ENCODE results near the gene TP53RK.

TP53RK gene

GRCh38 chr20:46646122-46646521 is 43.1 kb downstream of the TP53RK start:
- no peak for DNase-seq
- Histone ChIP-seq H3K27ac (no peak overlapping the region), H3K27me3 (replicated peaks) (peaks cover 14% of the 10 kb centered on the region), H3K36me3 (replicated peaks) (no peaks in the 10 kb centered on the region), H3K4me3 (ENCODE audit: low read depth, low read length) (no peak overlapping the region)
- in situ Hi-C loops (cut with HindIII; ENCODE audit: low pct_ligation_motif_present, low sequenced_read_pairs), result no loop called here
- TF ChIP-seq, protein P1, sequence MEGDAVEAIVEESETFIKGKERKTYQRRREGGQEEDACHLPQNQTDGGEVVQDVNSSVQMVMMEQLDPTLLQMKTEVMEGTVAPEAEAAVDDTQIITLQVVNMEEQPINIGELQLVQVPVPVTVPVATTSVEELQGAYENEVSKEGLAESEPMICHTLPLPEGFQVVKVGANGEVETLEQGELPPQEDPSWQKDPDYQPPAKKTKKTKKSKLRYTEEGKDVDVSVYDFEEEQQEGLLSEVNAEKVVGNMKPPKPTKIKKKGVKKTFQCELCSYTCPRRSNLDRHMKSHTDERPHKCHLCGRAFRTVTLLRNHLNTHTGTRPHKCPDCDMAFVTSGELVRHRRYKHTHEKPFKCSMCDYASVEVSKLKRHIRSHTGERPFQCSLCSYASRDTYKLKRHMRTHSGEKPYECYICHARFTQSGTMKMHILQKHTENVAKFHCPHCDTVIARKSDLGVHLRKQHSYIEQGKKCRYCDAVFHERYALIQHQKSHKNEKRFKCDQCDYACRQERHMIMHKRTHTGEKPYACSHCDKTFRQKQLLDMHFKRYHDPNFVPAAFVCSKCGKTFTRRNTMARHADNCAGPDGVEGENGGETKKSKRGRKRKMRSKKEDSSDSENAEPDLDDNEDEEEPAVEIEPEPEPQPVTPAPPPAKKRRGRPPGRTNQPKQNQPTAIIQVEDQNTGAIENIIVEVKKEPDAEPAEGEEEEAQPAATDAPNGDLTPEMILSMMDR (IDR thresholded peaks at IDR 0.05; ENCODE audit: low read depth, low read length, missing control alignments), result no peak

DNA sequence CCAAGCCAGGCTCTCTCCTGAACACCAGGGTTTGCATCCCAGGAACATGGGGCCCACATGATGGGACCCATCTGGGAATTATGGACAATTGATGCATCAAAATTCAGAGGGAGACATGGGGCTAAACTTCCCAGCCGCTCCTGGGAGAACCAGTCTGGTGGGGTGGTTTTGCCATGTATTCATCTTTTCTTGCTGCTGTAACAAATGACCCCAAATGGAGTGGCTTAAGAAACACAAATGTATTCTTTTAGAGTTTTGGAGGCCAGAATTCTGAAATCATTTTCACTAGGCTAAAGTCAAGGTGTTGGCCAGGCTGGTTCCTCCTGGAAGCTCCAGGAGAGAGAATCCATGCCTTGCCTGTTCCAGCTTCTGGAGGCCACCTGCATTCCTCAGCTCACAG is 44.5 kb downstream of the TP53RK start:
- Histone ChIP-seq H3K4me3 (ENCODE audit: low read depth, low read length) (no peak overlapping the region), H3K27ac (no peak overlapping the region), H3K36me3 (replicated peaks) (no peaks in the 10 kb centered on the region), H3K27me3 (replicated peaks) (peaks cover 2% of the 10 kb centered on the region)
- TF ChIP-seq, protein P1 (IDR thresholded peaks at IDR 0.05; ENCODE audit: low read depth, low read length, missing control alignments), result no peak
- no peak for DNase-seq
- in situ Hi-C loops (cut with HindIII; ENCODE audit: low pct_ligation_motif_present, low sequenced_read_pairs), result no loop called here

DNA sequence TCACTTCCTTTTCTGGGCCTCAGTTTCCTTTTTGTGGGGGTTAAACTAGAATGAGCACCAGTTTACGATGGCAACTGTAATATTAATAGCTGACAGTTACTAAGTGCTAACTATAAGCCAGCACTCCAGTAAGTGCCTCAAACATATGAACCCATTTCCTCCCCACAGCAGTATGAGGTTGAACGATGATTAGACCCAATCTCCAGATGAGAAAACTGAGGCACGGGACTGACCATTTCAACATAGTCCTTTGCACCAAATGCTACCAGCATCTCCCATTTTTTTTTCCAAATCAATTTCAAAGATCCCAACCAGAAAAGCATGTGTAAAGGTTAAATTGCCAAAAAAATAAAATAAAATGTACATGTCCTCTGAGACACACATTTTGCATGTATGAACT is 45.1 kb downstream of the TP53RK start:
- Histone ChIP-seq H3K27ac (no peak overlapping the region), H3K4me3 (ENCODE audit: low read depth, low read length) (no peak overlapping the region), H3K27me3 (replicated peaks) (peaks cover 2% of the 10 kb centered on the region), H3K36me3 (replicated peaks) (no peaks in the 10 kb centered on the region)
- no peak for DNase-seq
- in situ Hi-C loops (cut with HindIII; ENCODE audit: low pct_ligation_motif_present, low sequenced_read_pairs), result no loop called here
- TF ChIP-seq, protein P1 (IDR thresholded peaks at IDR 0.05; ENCODE audit: low read depth, low read length, missing control alignments), result no peak

DNA sequence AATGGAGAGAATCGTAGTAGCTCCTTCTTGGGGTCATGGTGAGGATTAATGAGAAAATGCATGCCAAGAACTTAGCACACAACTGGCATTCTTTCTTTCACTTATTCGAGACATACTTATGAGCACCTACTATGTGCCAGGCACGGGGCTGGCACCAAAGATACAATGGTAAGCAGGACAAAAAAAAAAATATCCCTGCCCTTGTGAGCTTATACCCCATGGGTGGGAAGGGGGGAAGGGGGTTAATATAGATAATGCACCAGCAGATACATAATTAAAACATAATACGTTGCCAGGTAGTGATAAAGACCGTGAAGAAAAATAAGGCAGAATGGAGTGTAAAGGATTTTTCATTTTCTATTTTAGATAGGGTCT is 46.3 kb downstream of the TP53RK start:
- DNase-seq, result no peak
- TF ChIP-seq, protein P1 (IDR thresholded peaks at IDR 0.05; ENCODE audit: low read depth, low read length, missing control alignments), result no peak
- no peaks in the 10 kb centered on the region for H3K36me3 ChIP-seq (replicated peaks)
- no peaks in the 10 kb centered on the region for H3K27me3 ChIP-seq (replicated peaks)
- in situ Hi-C loops (cut with HindIII; ENCODE audit: low pct_ligation_motif_present, low sequenced_read_pairs), result no loop called here
- H3K27ac ChIP-seq, result no peak overlapping the region
- no peak overlapping the region for H3K4me3 ChIP-seq (ENCODE audit: low read depth, low read length)

DNA sequence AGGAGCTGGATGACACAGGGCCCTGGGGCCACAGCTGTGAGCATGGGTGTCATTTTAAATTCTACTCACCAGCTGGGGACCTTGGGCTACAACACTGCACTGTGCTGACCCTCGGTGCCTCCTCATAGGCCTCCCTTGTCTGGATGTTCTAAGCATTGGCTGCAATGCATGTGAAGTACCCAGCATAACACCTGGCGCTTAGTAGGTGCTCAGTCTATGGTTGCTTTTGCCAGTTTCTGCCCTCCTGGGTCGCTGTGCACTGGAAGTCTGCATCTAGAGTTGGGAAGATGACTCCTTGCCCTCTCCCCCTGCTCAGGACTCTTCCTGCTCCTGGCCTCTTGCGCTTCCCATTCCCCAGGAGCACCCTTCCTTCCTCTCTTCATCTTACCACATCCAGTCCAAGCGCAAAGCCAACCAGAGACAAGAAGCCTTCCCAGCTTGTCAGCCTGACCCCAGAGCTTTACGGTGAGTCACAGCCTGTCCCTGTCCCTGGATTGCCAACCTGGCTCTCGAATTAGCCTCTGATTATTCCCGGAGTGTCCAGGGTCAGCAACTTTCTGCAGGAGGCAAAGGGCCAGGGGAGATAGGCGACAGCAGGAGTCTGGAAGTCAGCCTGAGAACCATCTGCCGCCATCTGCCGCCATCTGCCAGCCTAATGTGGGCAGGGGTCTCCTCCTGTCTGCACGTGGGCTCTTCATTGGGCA is 46.8 kb downstream of the TP53RK start:
- H3K4me3 ChIP-seq (ENCODE audit: low read depth, low read length), result no peak overlapping the region
- no peak for DNase-seq
- no peaks in the 10 kb centered on the region for H3K36me3 ChIP-seq (replicated peaks)

More for the DNA sequence above, 46.8 kb downstream of the TP53RK start:
- in situ Hi-C loops (cut with HindIII; ENCODE audit: low pct_ligation_motif_present, low sequenced_read_pairs), result no loop called here
- H3K27me3 ChIP-seq (replicated peaks), result no peaks in the 10 kb centered on the region
- TF ChIP-seq, protein P1 (IDR thresholded peaks at IDR 0.05; ENCODE audit: low read depth, low read length, missing control alignments), result no peak
- no peak overlapping the region for H3K27ac ChIP-seq
